Measurements from ENCODE around the gene C19orf12. TPM values are rescaled to one million over a fixed set of nuclear protein-coding genes. Genes with fewer than 3 reads are reported as not detected.

Gene C19orf12
- total RNA-seq, 2 experiments from 2014 or later: 12.5 to 20.6 TPM

- POLR2A ChIA-PET: interaction anchor here (0.6 to 4.1 kb wide), 10 partner anchors 9 to 225 kb away, joined by 3 to 21 read pairs (median 4); partner anchors contain the start of gene POP4
- peak; percentile 18 for DNase-seq (ENCODE audit: low spot score)
These were observed 880 bp upstream of the C19orf12 start for GRCh38 chr19:29715701-29716581.

GRCh38 chr19:29714371-29714952 lies 599 bp downstream of the C19orf12 start:
- peak overlapping the region; percentile 99 for H3K4me3 ChIP-seq (ENCODE audit: low read depth, low read length, poor library complexity, severe bottlenecking)
- no peaks in the 10 kb centered on the region for H3K9me3 ChIP-seq (ENCODE audit: low read length)
- no peaks in the 10 kb centered on the region for H3K9me2 ChIP-seq (ENCODE audit: insufficient read depth, low read length)
- TF ChIP-seq CTCF (conservative IDR thresholded peaks at IDR 0.05; ENCODE audit: low read length) (no peak), EZH2phosphoT487 (IDR thresholded peaks at IDR 0.05; ENCODE audit: borderline replicate concordance, low read depth, low read length) (no peak)
- CTCF ChIA-PET (ENCODE audit: unreplicated experiment): no interaction called here
- DNase-seq (ENCODE audit: low spot score): no peak
- no peaks in the 10 kb centered on the region; the same call in 1 of the 2 replicates for H4K20me1 ChIP-seq (ENCODE audit: insufficient read depth, low read length)
- BruUV-seq (replicated peaks): no TSS peak
- intact Hi-C loops (cut with micrococcal nuclease; ENCODE audit: unreplicated experiment): no loop called here
- H2AFZ ChIP-seq (ENCODE audit: low read length): peak overlapping the region; percentile 84
- peak overlapping the region; percentile 96 for H3K4me2 ChIP-seq (ENCODE audit: low read length)
- peaks cover 24% of the 10 kb centered on the region for H3K4me1 ChIP-seq (ENCODE audit: insufficient read depth, low read length, poor library complexity, severe bottlenecking)
- POLR2A ChIA-PET: interaction anchor here (0.5 to 4.1 kb wide), 5 partner anchors 68 to 752 kb away, joined by 3 to 21 read pairs (median 4); partner anchors contain the start of gene POP4
- H3K79me2 ChIP-seq (ENCODE audit: insufficient read depth, low read depth, low read length): peaks cover 15% of the 10 kb centered on the region
- H3K36me3 ChIP-seq (ENCODE audit: insufficient read depth, low read length): 0 out of 2 replicates have a peak, but pooled peaks cover 3% of the 10 kb centered on the region
- peak overlapping the region; percentile 68 for H3K27ac ChIP-seq (ENCODE audit: low read depth, low read length, poor library complexity, severe bottlenecking)

More at GRCh38 chr19:29715701-29716581, 880 bp upstream of the C19orf12 start:
- peak overlapping the region; percentile 68 for H3K27ac ChIP-seq (ENCODE audit: low read depth, low read length, poor library complexity, severe bottlenecking)
- no peaks in the 10 kb centered on the region for H3K9me2 ChIP-seq (ENCODE audit: insufficient read depth, low read length)
- peak overlapping the region; percentile 99 for H3K4me3 ChIP-seq (ENCODE audit: low read depth, low read length, poor library complexity, severe bottlenecking)
- no peaks in the 10 kb centered on the region; the same call in 1 of the 2 replicates for H4K20me1 ChIP-seq (ENCODE audit: insufficient read depth, low read length)
- CTCF ChIA-PET (ENCODE audit: unreplicated experiment): interaction anchor here (0.5 to 1.7 kb wide), 11 partner anchors 22 to 636 kb away, joined by 3 to 13 read pairs (median 3); no protein-coding TSS in a partner anchor
- peaks cover 15% of the 10 kb centered on the region for H3K79me2 ChIP-seq (ENCODE audit: insufficient read depth, low read depth, low read length)
- peak overlapping the region; percentile 84 for H2AFZ ChIP-seq (ENCODE audit: low read length)
- no peaks in the 10 kb centered on the region for H3K9me3 ChIP-seq (ENCODE audit: low read length)
- H3K36me3 ChIP-seq (ENCODE audit: insufficient read depth, low read length): 0 out of 2 replicates have a peak, but pooled peaks cover 3% of the 10 kb centered on the region
- TF ChIP-seq EZH2phosphoT487 (IDR thresholded peaks at IDR 0.05; ENCODE audit: borderline replicate concordance, low read depth, low read length) (no peak), CTCF (conservative IDR thresholded peaks at IDR 0.05; ENCODE audit: low read length) (no peak)
- intact Hi-C loops (cut with micrococcal nuclease; ENCODE audit: unreplicated experiment): loop anchor here (1.0 to 2.0 kb wide), 3 partner anchors 22 to 106 kb away; partner anchors contain the start of gene PLEKHF1
- peaks cover 24% of the 10 kb centered on the region for H3K4me1 ChIP-seq (ENCODE audit: insufficient read depth, low read length, poor library complexity, severe bottlenecking)
- H3K4me2 ChIP-seq (ENCODE audit: low read length): peak overlapping the region; percentile 96
- TSS peak; percentile 88 for BruUV-seq (replicated peaks)

Measured in OCI-LY7 (cell line).